ENCODE measurements around the gene ZIC4.

ZIC4 gene

DNA sequence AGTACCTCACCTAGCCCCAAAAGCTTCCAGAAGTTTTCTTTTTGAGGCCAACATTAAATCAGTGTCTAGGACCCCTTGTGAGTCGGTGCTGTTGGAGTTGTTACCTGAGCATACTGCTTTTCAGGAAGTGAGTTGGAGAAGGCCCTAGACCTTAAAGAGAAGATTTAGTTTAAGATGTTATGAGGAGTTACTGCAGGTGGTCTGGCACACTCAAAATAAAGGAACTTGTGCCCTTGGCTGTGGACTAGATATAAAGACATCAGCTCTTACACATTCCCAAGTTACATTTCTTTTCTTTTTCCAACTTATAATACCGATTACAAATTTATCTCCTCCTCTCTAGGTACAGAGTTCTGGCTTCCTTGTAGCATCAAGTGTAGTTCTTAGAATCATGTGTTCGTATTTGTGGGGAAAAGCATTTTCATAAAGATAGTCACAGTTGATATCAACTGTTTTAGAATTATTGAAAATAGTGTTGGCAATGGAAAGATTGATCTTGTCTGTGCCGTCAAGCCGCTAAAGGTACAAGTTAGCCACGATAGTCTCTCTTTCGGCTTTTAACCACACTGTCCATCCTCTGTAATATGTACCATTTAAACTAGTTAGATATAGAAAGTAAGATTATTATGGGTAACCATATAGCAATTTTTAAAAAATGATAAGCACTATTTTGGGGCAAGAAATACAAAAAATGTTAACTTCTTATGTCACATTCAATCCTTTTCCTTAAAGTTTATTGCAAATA, 11.4 kb upstream of the ZIC4 start:
- no peak for DNase-seq

DNA sequence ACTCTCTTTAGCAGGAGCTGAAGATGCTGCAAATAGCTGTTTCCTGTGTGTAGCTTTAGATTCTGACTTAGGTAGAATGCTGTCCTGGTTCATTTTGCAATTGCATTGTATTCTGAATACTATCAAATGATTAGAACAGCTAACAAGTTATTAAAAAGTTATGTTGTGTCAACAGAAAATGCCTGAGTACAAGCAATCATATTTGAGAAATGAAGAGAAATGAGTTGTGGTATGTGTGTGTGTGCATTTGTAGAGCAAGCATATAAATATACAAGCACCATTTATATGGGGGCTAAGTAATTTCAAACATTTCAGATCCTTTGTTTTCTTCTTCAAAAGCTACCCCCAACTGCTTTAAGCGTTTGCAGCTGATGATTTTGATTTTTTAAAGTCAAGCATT, 10.6 kb upstream of the ZIC4 start:
- no peak for DNase-seq

DNA sequence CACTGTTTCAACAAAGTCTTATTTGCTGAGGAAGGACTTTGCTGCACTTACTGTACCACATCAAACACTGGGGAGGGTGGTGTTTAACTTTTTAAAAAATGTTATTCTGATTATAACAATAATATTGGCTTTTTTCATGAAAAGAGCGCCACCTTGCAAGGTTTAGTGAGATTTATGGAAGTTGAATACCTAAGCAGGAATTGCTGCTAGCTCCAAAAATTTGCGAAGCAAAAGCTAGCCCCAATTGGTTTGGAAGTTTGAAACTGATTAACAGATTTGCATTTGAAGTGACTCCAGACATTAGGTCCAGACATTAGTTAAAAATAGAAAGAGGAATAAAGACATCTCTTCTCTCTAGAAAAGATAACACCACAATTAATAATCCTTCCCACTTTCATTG, 9.5 kb upstream of the ZIC4 start:
- DNase-seq = no peak

DNA sequence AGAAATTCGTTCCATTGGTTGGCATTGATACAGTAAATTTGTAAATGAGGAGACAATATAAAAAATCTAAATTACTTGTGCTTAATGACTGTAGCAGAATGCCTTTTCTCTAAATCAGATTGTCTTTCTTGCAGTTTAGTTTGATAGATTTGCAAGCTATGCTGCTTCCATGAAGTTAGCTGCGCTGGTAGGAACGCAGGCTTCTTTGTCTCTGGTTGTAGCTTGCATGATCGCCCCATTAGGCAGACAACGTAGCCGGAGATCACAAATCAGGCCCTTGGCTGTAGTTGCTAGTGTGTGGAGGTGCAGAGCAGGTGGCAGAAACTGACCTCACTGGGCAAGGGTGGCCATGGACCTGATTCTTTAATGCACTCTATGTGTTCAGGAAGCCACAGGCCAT, 8.9 kb upstream of the ZIC4 start:
- DNase-seq = no peak

- DNase-seq = no peak
Observed at GRCh38 chr3:147414390-147415138, 8.2 kb upstream of the ZIC4 start.

DNA sequence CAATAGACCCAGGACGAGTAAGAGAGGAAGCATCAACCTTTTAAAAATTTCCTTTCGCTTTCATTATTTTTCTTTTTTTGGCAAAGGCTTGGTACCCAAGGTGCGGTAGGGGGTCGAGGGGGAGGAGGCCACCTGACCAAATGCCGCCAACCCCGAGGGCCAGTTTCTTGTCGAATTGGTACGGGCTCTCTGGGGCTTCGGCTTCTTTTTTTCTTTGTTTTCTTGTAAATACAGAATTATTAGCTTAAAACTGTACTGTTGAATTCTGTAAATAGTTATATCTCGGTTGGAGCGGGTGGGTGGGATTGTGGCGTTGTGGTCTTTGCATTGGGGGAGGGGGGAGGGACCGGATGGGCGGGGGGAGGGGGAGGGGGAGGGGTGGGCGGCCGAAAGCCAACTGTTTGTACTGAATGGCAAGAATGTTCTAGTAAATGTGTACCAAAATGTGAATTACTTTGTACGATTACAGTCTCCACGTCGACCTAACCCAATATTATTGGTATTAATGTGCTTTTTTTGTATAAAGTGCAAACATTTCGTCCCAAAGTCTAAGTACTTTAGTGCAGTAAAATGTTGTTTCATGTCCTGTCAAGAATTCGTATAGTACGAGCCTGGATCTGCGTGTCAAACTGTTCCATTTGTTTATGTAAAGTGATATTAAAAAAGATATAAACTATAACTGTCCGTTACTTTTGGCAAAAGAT, 7.5 kb upstream of the ZIC4 start:
- DNase-seq = no peak

DNA sequence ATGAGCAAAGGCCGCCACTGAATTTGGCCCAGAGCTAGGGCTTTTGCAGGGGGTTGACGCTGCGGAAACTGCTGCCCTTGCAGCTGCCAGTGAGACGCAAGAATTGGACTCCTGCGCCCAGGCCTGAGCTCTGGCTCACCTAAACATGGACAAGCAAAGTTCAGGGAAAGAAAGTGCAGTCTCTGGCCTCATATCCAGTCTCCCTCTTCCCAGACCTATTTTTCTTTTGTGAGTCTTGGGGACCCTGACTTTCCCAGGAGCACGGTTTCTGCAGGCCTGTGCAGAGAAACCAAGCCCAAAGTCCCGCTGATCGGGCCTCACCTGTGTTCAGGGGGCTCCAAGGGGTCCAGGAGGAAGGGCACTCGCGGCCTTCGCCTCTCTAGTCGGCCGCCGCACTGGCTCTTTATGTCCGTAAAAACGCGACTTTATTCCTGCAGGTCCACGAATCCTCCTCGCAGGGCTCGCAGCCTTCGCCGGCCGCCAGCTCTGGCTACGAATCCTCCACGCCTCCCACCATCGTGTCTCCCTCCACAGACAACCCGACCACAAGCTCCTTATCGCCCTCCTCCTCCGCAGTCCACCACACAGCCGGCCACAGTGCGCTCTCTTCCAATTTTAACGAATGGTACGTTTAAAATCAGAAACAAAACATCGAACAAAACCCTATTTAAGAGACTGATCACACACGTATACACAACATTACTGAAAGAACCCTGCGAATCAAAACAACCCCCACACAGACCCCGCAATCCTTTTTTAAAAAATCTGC, 6.8 kb upstream of the ZIC4 start:
- no peak for DNase-seq

- DNase-seq = no peak
Observed at GRCh38 chr3:147412261-147412916, 6.0 kb upstream of the ZIC4 start.

DNA sequence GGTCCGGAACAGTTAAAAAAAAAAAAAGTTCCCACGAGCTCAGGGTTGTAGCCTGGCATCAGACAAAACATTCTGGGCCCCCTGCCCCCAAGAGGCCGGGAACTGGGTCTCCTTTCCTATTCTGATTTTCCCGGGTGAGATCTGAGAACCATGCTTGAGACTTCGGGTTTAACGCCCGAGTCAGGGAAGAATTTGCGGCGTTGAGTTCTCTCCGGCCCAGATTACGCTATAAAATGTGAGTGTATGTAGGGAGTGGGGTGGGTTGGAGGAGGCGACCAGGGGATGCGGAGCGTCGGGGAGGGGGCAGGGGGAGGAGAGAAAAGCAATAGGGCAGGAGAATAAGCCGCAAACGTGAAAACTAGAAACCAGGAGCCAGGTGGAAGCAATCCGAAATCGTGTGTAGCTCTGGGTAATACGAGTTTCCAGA, 5.5 kb upstream of the ZIC4 start:
- DNase-seq = no peak

GRCh38 chr3:147411238-147411814, 5.0 kb upstream of the ZIC4 start:
- DNase-seq = no peak

DNA sequence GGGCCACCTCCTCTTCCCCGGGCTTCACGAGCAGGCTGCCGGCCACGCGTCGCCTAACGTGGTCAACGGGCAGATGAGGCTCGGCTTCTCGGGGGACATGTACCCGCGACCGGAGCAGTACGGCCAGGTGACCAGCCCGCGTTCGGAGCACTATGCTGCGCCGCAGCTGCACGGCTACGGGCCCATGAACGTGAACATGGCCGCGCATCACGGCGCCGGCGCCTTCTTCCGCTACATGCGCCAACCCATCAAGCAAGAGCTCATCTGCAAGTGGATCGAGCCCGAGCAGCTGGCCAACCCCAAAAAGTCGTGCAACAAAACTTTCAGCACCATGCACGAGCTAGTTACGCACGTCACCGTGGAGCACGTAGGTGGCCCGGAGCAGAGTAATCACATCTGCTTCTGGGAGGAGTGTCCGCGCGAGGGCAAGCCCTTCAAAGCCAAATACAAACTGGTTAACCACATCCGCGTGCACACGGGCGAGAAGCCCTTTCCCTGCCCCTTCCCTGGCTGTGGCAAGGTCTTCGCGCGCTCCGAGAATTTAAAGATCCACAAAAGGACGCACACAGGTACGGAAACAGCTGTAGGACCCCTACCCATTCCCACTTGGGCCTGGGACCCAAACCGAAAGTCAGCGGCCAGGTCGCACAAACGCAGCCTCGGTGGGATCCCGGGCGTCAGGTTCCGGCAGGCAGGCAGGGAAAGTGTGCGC, 4.3 kb upstream of the ZIC4 start:
- DNase-seq = no peak

DNA sequence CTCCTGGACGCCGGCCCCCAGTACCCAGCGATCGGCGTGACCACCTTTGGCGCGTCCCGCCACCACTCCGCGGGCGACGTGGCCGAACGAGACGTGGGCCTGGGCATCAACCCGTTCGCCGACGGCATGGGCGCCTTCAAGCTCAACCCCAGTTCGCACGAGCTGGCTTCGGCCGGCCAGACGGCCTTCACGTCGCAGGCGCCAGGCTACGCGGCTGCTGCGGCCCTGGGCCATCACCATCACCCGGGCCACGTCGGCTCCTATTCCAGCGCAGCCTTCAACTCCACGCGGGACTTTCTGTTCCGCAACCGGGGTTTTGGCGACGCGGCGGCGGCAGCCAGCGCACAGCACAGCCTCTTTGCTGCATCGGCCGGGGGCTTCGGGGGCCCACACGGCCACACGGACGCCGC, 3.8 kb upstream of the ZIC4 start:
- DNase-seq = no peak

DNA sequence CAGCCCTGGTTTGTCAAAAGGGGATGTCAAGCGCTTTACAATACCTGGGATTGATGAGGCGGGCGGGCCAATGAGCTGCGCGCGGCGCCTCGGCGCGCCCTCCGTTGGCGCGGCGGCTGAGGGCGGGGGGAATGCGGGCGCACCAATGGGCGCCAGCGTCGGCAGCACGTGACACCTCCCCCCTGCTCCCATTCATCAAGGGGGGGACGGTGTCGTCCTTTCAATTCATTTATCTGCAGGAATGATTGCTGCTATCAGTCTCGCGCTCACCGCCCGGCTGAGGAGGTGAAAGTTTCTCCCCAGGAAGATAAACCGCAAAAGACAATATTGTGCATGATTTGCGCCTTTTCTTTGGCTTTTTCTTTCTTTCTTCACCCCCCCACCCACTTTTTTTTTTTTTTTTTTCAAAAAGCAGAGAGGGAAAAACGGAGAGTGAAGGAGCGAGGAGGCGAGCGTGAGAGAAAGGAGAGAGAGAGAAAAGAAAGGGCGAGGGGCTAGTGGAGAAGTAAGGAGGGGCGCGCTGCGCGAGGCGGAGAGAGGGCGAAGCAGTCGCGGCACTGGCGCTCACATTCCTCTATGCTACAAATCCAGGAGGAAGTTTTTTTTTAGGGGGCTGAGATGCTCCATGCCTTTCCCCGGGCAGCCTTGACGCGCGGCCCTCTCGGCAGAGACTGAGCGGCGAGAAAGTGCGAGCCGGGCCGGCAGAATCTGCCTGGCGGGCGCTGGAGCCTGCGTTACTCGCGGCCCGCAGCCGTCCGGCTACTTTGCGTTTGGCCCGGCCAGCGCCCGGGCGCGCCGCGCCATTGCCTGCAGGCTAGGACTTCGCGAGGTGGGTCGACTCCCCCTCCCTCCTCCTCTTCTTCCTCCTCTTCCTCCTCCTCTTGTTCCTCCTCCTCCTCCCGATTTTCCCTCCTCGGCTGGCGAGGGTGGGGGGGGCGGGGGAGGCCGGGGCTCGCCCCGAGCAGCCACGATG, 3.1 kb upstream of the ZIC4 start, which contains the start of gene ZIC1:
TSS of gene ZIC1 (plus strand) at position 223 of the 973 bp plus-strand sequence. CDS start at position 971, 748 bp downstream.
- no peak for DNase-seq

DNA sequence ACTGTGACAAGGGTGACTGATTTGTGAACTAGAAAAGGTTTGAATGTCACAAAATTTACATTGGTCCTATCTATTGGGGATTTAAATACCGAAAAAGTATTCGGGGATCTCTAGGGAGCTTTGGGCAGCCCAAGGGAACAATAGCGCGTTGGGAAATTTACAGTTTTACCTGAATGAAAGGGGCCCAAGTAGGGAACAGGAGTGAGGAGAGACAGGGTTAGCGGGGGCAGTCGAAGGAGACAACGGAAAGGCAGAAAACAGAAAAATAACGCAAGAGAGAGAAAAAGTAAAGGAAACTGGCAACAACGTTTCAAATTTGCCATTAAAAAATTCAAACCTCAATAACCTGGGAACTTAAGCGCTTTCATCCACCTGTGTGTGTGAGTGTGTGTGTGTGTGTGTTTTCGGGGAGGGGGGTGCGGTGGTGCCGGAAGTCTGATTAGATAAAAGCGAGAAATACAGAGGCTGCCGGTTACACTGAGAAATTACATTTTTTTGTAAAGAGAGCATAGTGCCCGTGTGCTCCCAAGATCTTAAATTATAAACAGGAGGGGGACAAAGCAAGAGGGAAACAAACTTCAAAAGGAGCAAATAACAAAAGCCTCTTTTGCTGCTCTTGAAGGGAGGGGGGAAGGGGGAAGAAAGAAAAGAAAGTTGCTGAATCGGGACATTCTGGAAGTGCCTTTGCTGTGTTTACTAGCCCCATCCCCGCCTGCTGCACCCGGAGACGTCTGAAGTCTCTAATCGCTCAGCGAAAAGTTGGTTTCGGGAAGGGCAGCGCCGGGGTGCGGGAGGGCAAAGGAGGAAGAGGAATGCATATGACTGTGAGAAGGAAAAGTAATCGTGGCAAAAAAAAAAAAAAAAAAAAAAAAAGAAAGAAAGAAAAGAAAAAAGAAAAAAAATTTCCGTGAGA, 2.1 kb upstream of the ZIC4 start:
- no peak for DNase-seq

- no peak for DNase-seq
Observed at GRCh38 chr3:147407498-147408187, 1.3 kb upstream of the ZIC4 start.

DNA sequence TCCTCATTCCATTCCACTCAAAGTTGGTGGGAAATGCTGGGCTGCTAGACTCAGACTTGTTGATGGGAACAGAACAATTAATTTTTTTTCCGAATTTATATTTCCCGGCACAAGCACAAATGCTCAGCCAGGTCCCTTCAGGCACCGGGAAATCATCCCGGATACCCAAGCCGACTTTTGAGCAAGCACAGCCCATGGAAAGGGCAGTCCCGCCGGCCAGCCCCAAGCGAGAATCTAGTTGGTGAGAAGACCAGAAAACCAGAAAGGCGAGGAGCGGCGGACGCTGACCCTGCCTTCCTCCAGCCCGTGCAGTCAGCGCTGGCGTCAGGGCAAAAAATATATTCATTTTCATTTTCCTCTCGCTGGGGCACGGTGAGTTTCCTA, 763 bp upstream of the ZIC4 start:
- no peak for DNase-seq

DNA sequence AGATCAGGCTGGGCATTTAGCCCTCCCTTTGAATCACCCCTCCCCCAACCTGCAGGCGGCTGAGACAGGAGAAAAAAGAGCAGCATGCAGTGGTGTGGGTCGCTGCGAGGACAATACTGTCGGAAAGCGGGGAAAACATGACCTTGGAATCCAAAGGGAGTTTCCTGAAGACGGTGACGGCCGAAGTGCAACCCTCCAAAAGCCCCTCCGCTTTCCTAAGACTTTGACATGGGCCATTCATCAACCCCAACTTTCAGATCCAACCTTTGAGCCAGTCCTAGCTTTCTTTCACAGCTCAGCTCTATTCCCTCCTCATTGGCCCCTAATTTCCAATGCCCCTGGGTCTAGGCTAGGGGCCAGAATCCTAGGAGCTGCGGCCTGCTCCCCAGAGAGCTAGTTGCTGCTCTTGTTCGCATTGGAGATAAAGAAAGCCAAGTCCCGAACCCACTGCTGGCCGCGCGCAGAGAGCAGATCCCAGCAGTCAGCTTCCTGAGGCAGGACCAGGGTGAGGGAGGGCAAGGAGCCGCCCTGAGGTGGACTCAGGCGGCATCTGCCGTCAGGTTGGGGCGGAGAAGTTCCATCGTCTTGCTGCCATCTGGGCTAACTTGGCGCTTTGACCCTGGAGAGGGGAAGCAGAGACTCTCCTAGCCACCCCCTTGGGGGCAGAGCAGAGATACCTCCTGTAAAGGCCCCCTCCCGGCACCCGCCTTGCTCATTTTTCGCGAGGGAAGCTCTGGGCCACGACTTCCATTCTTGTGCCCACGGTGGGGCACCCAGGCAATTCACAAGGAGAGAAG, 914 bp downstream of the ZIC4 start:
- no peak for DNase-seq
